ENCODE measurements around the gene TRAPPC6A. TPM values are rescaled to one million over a fixed set of nuclear protein-coding genes. Genes with fewer than 3 reads are reported as not detected.

Gene TRAPPC6A
- total RNA-seq, 4 donors from 2014 or later, result 15.7 to 51.2 (median 29.7) TPM; not detected in 1

DNA sequence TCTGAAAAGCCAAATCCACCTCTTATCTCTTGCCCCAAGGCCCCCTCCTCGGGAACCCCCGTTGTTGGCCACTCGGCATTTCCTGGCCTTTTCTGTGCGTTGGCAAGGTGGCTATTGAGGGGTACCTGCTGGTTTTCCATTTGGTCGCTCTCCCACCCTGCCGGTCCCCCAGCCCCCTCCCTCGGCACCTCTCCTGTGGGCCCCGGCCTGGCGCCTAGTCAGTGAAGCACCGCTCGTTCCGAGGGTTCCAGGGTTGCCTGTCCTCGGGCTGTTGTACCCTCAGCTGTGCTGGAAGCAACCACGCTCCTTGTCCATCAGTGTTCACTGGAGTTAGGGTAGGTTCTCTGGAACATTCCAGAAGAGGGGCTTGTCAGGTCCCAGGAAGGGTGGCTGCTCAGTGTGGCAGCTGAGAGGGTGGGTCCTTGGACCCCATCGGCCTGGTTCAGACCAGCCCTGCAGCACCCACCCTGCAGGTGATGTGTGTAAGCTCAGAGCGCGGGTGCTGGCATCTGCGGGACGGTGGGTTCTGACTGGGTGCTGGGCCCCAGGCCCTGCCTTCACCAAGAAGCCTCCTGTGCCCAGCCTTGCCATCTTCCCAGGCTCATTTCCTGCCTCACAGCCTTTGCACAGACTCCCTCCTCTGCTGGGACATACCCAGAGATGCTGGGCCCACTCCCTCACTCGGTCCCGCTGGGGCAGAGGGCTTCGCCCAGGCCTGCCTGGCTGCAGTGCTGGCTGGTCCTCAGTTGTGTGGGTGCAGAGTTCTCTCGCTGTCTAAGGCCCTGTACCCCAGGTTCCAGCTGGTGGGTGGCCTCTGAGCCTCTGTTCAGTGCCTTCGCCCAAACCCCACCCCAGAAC lies 38.5 kb downstream of the TRAPPC6A start:
- intact Hi-C loops (cut with DNase I; ENCODE audit: low total_unique reads) (no loop called here), in situ Hi-C loops (cut with MboI; ENCODE audit: low pct_ligation_motif_present in 1 of 4, low pct_unique_long_range_greater_than_20kb in 1 of 4, low sequenced_read_pairs in 3 of 4) (no loop called here)
- peaks cover 0 to 7% (median 0%) of the 10 kb centered on the region in 4 donors for H3K36me3 ChIP-seq
- no peak overlapping the region for H3K4me3 ChIP-seq
- TF ChIP-seq POLR2AphosphoS5 (IDR thresholded peaks at IDR 0.05) (no peak), EP300 (IDR thresholded peaks at IDR 0.05; ENCODE audit: low read depth) (no peak)
- H3K9me3 ChIP-seq, result no peaks in the 10 kb centered on the region
- peaks cover 0 to 17% (median 0%) of the 10 kb centered on the region in 4 donors for H3K4me1 ChIP-seq
- no peak for DNase-seq
- no peaks in the 10 kb centered on the region for H3K27me3 ChIP-seq
- WGBS, 2 donors (ENCODE audit: low coverage in 1 of 2), result 95% methylated on average over 4 to 24 of the region's 24 CpGs
- no peak overlapping the region for H3K27ac ChIP-seq

- H3K36me3 ChIP-seq, result peaks cover 0 to 7% (median 0%) of the 10 kb centered on the region in 4 donors
- no peaks in the 10 kb centered on the region for H3K27me3 ChIP-seq
- WGBS, 2 donors (ENCODE audit: low coverage in 1 of 2), result 60 to 92% methylated on average over 2 to 10 of the region's 11 CpGs
- H3K9me3 ChIP-seq, result no peaks in the 10 kb centered on the region
- intact Hi-C loops (cut with DNase I; ENCODE audit: low total_unique reads) (no loop called here), in situ Hi-C loops (cut with MboI; ENCODE audit: low pct_ligation_motif_present in 1 of 4, low pct_unique_long_range_greater_than_20kb in 1 of 4, low sequenced_read_pairs in 3 of 4) (no loop called here)
- H3K4me3 ChIP-seq, result no peak overlapping the region
- TF ChIP-seq CTCF (IDR thresholded peaks at IDR 0.05), result no peak
- TF ChIP-seq EP300 (IDR thresholded peaks at IDR 0.05; ENCODE audit: low read depth), result no peak
- TF ChIP-seq POLR2AphosphoS5 (IDR thresholded peaks at IDR 0.05), result no peak
- TF ChIP-seq POLR2A (IDR thresholded peaks at IDR 0.05), result no peak
- no peak for DNase-seq
- H3K27ac ChIP-seq, result peak overlapping the region in 1 of 4 donors; percentile 68
- H3K4me1 ChIP-seq, result peaks cover 0 to 17% (median 0%) of the 10 kb centered on the region in 4 donors
Measured at GRCh38 chr19:45138303-45138751, 39.7 kb downstream of the TRAPPC6A start.

DNA sequence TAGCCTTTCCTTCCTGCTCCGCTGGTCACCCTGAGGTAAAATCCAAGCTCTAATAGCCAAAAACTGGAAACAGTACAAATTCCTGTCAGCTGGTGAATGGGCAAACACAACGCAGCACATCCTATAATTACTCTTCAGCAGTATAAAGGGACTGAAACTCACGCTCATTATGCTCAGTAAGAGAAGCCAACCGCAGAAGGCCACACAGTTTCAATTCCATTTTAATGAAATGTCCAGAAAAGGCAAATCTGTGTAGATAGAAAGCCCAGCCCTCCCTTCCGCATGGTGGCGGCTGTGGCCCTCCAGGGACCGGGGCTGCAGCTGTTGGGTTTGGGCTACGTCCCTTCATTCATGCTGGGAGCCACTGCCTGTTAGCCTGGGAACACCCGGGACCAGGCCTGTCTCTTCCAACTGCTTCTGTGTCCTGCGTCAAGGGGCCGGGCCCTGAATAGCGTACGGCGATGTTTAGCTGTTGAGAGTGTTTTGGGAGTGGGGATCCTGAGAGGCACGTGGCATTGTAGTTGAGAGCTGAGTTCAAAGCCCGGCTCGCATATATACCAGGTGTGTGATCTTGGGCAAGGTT lies 40.8 kb downstream of the TRAPPC6A start:
- peaks cover 0 to 17% (median 0%) of the 10 kb centered on the region in 4 donors for H3K4me1 ChIP-seq
- H3K36me3 ChIP-seq, result peaks cover 0 to 7% (median 0%) of the 10 kb centered on the region in 4 donors
- in situ Hi-C loops (cut with MboI; ENCODE audit: low pct_ligation_motif_present in 1 of 4, low pct_unique_long_range_greater_than_20kb in 1 of 4, low sequenced_read_pairs in 3 of 4) (no loop called here), intact Hi-C loops (cut with DNase I; ENCODE audit: low total_unique reads) (no loop called here)
- peak overlapping the region in 3 of 4 donors; percentile 45 to 68 (median 57) for H3K27ac ChIP-seq
- no peaks in the 10 kb centered on the region for H3K27me3 ChIP-seq
- no peaks in the 10 kb centered on the region for H3K9me3 ChIP-seq
- H3K4me3 ChIP-seq, result no peak overlapping the region
- peak; percentile 55 for DNase-seq
- TF ChIP-seq POLR2AphosphoS5 (IDR thresholded peaks at IDR 0.05), result no peak
- no peak for TF ChIP-seq CTCF (IDR thresholded peaks at IDR 0.05)
- no peak for TF ChIP-seq POLR2A (IDR thresholded peaks at IDR 0.05)
- no peak for TF ChIP-seq EP300 (IDR thresholded peaks at IDR 0.05; ENCODE audit: low read depth)
- 65 to 75% methylated on average over 1 to 16 of the region's 17 CpGs for WGBS, 2 donors (ENCODE audit: low coverage in 1 of 2)

- intact Hi-C loops (cut with DNase I; ENCODE audit: low total_unique reads), result no loop called here
- Histone ChIP-seq H3K4me3 (no peak overlapping the region), H3K27me3 (no peaks in the 10 kb centered on the region), H3K9me3 (no peaks in the 10 kb centered on the region), H3K36me3 (peaks cover 0 to under 1% (median 0%) of the 10 kb centered on the region in 4 donors), H3K27ac (peak overlapping the region in 3 of 4 donors; percentile 45 to 68 (median 57)), H3K4me1 (peaks cover 0 to 17% (median 0%) of the 10 kb centered on the region in 4 donors)
- in situ Hi-C loops (cut with MboI; ENCODE audit: low pct_ligation_motif_present in 1 of 4, low pct_unique_long_range_greater_than_20kb in 1 of 4, low sequenced_read_pairs in 3 of 4), result no loop called here
- DNase-seq, result no peak
- WGBS, 2 donors (ENCODE audit: low coverage in 1 of 2), result 67 to 88% methylated on average over 2 to 12 of the region's 12 CpGs
- TF ChIP-seq POLR2A (IDR thresholded peaks at IDR 0.05), result no peak
- no peak for TF ChIP-seq POLR2AphosphoS5 (IDR thresholded peaks at IDR 0.05)
- TF ChIP-seq CTCF (IDR thresholded peaks at IDR 0.05), result no peak
- no peak for TF ChIP-seq EP300 (IDR thresholded peaks at IDR 0.05; ENCODE audit: low read depth)
Measured at GRCh38 chr19:45136507-45137178, 41.4 kb downstream of the TRAPPC6A start.

All from transverse colon (tissue), 4 donors.